GM19438 (cell line): Measurements from ENCODE around the gene MYOCD.

ENCODE experiments used
- ATAC-seq: cut with Tn5 transposase; IDR thresholded peaks from one replicate; pipeline ENCODE4 v1.9.1; 2021; ENCODE audit warnings: low read depth; ENCODE audit not compliant: unreplicated experiment

Gene MYOCD

DNA sequence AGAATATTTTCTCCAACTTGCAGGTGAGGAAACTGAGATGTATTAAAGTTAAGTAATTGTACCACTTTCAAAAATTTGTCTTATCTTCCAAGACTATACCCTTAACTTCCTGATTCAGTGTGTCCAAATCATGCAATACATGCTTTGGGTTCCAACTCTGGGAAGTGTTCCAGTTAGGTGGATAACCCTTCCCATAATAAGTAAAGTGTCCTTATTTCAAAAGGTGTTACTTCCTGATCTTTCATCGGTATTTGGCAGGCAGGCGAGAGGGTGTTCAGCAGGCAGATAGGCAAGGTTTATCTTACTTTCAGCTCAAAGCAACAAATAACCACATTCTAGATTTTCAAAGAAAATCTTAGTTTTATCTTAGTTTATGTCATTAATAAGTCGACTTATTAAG lies 77.4 kb downstream of the MYOCD start:
- no peak for ATAC-seq

DNA sequence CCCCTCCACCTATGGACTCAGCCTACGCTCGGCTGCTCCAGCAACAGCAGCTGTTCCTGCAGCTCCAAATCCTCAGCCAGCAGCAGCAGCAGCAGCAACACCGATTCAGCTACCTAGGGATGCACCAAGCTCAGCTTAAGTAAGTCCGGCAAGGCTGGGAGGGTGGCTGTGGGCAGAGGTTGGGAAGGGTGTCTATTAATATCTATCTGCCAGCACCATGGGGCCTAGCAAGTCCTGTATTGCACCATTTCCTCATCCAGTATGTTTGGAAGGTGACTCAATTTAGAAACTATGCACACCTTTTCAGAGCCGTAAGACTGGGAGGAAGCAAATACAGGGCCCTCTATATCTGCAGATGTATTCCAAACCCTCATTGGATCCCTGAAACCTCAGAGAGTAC lies 78.6 kb downstream of the MYOCD start:
- no peak for ATAC-seq

DNA sequence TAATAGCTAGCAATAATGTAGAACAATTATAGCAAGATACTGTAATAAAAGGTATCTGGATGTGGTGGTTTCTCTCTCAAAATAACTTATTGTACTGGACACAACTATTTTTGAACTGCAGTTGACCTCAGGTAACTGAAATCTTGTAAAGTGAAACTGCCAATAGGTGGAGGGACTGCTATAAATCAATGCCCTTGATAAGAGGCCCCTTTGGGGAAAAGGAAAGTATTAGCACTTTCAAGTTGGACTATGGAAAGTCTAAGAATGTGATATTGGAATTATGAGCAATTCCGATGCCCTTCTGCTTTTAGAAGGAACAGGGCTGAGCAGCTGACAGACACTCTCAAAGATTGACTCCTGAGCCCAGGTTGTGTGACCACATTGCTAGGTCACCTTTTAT lies 79.1 kb downstream of the MYOCD start:
- ATAC-seq, result no peak

DNA sequence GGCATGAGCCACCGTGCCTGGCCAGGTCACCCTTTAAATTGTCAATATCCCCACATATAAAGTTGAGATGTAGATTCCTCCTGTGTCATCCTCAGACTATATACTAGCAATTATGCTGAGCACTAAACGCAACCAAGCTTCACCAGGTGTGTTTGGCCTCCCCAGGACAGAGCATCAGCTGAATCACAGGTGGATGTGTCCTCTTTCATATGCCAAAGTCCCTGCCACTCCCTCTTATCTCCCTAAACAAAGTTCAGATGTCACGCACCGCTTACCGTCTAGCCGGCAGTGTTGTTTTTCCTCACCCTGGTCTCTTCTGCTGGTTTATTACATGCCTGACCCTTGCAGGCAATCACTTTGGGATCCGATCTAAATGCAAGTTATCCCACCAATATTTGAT lies 79.8 kb downstream of the MYOCD start:
- no peak for ATAC-seq

DNA sequence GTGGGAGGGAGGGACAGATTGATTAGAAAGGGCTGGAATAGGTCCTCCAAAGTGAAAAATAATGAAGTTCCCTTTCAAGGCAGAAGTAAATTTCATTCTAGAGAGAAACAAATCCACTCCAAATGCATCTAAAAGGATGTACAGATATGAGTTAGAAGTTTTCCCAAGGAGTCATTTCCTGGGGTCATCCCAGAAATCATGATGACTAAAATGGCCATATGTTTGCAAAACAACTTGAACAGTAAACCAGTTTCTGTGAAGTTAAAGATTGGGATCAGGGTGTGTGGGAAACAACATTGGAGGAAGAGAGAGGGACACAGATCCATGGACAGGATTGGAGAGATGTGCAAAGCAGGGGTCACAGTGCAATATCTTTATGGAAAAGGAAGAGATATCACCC lies 91.1 kb downstream of the MYOCD start:
- ATAC-seq, result no peak

DNA sequence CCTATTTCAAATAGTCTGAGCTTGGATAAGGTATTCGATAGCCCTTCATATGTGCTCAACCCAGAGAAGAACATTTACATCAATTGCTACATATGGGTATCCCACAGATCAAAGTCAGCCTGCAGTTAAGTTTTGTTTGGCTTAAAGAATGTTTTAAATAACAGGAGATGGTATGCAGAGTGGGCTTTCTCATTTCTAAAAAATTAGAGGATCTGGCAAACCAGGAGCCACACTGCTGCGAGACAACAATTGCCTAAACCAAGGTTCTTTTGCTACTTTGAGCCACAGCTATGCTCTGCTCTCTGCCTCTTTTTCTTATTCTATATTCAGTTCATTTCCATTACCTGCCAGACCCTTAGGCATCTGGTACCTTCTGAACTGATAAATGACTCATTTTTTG lies 93.4 kb downstream of the MYOCD start:
- ATAC-seq, result no peak

DNA sequence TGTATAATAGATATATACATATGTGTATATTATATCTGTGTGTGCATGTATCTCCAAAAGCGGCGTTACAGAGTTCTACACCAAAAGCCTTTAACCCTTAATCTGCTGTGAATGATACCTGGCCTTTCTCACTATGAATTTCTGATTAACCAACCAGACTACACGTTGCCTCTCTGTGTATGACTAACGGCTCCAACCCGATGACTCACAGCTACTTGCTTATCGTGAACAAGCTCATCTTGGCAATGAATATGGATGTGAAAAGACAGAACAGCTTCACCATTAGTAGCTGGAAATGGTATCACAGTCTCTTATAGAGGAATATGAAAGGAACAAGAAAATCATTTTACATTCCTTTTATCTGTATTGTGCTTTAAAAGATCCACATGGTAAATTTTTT lies 99.9 kb downstream of the MYOCD start:
- ATAC-seq, result no peak

DNA sequence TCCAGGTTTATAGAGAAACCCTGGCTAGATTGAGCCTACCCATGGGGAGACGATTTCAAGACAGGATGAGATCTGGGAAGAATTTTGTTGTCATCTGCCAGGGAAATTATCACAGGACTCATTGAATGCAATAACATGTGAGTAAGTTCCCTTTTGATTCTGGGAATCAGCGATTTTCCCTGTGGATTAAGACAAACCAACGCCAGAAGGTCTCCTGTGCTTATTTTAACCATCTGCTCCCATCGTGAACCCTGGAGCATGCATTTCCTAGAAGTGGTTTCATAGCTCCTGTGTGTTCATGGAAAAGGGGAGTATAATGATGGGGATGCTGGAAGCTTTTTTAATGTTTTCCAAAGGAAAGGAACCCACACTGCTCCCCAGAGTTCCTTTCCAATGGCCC lies 102.6 kb downstream of the MYOCD start:
- ATAC-seq, result no peak

DNA sequence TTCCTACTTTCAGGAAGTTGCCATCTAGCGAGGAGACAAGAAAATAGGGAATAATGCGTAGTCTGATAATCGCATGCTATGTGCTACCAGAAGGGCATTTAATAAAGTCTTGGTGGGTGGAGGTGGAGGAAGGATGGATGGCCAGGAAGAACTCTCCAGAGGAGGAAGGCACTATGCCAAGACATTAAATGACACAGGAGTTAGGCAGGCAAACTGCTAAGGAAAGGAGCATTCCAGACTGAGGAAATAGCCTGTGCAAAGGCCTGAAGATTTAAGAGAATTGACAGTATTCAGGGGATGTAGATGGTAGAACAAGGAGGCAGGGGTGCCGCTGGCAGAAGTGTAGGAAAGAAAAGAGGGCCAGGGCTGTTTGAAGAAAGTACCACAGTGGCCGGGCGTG lies 104.3 kb downstream of the MYOCD start:
- no peak for ATAC-seq

DNA sequence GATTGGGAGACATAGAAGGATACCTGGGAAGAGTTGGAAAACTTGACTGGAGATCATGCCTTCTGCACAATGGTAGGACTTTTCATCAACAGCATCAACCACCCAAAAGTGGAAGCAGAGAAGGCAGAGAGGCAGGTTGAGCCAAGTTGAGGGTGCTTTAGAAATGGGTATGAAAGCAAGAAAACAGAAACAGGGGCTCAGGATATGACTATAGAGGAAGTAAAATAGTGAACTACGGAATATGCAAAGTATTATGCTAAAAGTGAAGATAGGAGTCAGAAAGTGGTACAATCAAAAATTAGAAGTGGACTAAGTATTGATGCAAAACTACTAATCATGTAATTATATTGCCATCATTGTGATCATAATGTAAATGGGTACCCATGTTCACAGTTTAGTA lies 107.5 kb downstream of the MYOCD start:
- no peak for ATAC-seq

DNA sequence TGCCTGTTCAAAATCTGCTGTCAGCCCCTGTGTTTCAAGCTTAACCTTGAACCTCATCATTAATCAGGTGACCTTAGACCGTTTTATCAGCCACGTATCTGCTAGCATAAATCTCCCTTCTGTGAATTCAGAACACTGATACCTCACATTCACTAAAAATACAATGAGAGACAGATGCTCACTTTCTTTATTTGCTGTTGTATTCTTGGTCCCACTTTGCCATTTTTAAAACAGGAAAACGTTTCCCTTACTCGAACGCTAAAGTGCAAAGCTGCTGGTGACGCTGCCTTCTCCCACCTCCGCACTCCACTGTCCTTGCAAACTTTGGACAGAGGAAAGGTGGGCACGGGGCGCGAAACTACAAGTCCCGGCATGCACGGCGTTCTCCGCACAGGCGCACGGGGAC lies 123.4 kb downstream of the MYOCD start:
- ATAC-seq, result peak; percentile 94

DNA sequence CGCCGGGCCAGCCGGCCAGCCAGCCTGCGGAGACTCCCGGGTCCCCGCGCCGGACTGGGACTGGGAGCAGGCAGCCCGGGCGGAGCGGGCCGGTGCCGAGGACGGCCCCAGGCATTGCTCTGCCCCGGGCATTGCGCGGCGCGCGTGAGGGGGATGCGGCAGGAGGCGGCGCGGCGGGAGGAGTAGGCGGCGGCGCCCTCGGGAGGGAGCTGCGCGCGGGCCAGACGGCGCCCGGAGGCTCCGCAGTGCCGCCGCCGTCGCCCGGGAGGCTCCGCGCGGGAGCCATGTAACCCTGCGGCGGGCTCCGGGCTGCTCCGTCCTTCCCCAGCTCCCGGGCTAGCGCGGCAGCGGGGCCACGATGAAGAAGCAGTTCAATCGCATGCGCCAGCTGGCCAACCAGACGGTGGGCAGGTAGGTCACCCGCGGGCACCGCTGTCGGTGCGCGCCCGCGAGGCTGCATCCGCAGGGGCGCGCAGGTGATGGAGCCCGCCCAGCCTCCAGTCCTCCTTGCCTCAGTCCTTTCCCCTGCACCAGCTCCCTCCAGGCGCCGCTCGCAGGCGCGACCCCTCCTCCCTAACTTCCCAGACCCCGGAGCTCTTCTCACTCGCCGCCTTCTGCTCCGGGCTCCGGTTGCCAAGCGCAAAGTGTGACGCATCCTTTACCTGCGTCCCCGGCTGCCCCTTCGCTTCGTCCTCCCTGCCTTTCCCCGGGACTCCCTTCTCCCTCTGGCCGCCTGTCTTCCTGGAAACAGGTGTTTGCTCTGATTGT lies 124.0 kb downstream of the MYOCD start, which contains the start of gene ARHGAP44:
ARHGAP44 (plus strand) TSS at position 18 of the 768 bp plus-strand sequence; CDS start at position 359, 341 bp downstream.
- peak; percentile 75 for ATAC-seq

DNA sequence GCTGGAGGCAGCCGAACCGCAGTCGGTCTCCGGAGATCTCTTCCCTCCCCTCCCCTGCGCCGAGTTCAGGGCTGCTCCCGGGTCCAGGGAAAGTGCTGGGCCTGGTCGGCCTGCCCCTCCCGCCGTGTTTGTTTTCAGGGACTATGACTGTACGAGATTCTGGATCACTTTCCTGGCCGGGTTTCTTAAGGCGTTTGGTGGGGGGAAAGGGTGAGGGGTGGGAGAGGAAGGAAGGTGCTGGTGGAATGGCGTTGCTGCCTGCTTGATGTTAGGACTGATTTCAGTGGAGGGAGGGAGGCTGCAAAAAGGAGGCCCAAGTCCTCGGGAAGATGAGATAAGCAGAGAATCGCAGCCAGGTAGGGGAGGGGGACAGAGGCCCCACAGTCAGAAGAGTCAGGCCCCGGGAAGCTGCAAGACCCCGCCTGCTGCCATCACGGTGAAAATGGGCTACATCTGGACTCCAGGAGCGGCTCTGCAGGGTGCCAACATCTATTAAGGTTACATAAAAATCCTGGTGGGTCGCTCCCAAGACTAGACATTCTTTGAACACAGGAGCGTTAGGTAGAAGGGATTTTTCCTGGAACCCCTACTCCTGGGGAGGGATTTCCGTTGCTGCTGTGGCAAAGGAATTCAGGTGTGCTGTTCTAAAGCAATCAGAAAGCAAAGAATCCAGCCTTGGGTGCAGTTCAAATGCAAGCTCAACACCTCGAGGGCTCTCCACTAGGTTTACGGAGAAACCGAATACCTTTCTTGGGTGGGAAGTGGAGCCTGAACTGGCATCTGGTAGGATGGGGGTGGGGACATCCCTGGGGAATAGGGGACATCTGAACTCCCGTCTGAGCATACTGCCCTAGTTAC lies 124.8 kb downstream of the MYOCD start:
- no peak for ATAC-seq

DNA sequence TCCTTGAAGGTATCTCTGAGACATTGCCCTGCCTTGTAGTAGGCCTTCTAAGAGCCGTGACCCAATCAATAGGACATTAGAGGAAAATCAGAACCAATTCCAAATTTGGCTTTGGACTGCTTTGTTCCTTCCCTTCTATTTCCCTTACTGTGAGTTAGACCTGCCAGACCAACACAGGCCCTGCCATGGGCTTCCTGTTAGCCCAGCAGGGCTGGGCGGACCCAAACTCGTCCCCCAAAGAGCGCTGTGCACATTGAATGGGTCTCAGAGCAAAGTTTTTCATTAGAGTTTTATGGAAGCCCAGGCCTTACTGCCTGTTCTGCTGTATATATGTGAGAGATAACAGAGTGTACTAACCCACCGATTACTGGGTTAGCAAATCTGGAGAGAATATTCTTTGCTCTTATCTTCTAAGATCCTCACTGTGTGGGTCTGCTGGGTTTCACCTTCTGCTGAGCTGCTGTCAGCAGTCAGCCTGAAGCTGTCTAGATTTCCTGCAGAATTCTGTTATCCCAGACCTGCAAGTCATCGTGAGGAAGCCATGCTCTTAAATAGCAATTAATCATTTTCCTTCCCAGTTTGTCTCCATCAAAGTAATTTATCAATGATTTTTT lies 129.3 kb downstream of the MYOCD start:
- no peak for ATAC-seq

DNA sequence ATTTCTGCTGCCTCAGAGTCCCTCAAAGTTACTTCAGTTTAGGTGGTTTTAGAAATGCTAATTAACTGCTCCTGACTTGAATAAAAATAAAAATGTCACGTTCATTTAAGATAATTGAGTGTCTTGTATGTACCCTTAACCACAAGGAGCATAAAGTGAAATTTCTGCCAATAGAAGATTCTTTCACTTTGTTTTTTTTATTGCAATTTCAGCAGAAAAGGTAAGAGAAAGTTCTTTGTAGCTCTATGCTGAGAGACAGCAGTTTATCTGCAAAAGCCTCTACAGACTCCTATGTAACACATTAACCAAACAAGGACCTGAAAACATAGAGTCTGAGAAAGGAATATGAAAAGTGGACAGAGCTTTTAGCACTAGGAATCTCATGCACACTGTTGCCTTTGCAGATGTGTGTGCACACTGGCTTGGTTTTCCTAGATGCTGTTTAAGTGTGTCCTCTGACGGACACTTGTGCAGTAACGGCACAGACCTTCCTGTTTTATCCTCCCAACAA lies 135.2 kb downstream of the MYOCD start:
- ATAC-seq, result no peak

DNA sequence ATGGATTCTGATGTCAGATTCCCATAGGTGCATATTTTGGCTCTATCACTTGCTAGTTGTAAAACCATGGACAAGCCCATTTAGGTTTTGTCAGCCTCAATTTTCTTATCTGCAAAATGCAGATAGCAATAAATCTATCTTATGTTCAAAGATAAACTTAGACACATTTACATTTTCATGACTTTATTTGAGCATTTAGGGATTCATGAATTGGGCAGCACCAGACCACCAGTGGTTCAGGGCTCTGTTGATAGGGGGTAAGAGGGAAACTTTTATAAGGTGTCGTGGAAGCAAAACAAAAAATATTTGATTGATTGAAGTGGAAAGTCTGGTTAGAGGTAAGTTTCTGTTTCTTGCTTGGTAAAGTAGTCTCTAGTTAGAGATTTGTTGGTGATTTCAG lies 140.9 kb downstream of the MYOCD start:
- ATAC-seq, result no peak

DNA sequence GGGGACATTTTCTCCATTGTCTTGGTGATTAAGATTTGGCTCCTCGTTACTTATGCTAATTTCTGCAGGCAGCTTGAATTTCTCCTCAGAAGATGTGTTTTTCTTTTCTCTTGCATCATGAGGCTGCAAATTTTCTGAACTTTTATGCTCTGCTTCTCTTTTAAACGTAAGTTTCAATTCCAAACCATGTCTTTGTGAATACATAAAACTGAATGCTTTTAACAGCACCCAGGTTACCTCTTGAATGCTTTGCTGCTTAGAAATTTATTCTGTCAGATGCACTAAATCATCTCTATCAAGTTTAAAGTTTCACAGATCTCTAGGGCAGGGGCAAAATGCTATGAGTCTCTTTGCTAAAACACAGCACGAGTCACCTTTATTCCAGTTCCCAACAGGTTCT lies 143.0 kb downstream of the MYOCD start:
- ATAC-seq, result no peak

DNA sequence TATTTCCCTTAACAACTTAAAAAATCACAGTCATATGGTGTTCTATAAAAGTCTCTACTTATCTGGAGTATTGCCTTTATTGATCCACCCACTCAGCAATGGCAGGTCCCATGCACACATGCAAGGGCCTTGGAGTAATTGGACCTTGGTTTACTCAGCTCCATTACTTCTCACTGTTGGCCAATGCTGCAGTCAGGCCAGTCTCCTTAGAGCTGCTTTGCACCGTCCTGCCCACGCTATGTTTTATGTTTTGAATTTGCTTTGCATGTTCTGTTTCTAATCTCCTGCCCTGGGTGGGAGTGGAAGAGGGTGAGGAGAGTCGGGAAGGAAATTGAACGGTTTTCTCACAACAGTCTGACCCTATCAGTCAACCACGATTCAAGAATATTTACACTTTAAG lies 147.2 kb downstream of the MYOCD start:
- ATAC-seq, result no peak

DNA sequence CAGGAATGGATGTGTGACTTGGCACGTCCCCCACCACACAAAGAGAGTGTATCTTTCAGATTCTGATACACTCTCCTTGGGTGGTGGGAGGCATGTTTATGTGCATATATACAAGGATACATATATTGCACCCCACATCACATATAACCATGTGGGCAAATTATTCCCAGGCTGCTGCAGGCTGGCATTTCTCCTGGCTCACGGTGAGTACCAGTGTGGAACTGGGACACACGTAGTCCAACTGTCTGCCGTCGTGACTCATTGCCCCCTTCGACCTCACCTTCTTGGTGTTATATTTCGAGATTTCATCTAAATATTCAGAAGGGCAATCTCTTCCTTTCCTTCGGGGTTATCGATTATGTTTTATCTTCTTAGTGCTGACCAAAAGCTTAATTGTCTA lies 148.0 kb downstream of the MYOCD start:
- no peak for ATAC-seq

DNA sequence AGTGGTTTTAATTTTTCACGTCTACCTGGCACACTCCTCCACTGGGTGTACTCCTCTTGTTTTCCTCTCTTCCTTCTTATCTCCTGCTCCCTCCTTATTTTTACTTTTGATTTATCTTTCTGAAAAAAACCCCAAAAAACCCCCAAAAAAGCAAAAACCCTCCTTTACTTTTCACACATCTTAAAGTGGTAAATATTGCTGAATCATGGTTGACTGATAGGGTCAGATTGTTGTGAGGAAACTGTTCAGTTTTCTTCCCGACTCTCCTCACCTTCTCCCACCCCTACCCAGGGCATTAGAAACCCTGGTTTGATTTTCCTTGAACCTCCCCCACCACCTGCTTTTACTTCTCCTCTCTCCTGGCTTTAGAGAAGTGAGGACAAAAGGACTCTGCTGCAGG lies 149.0 kb downstream of the MYOCD start:
- no peak for ATAC-seq

DNA sequence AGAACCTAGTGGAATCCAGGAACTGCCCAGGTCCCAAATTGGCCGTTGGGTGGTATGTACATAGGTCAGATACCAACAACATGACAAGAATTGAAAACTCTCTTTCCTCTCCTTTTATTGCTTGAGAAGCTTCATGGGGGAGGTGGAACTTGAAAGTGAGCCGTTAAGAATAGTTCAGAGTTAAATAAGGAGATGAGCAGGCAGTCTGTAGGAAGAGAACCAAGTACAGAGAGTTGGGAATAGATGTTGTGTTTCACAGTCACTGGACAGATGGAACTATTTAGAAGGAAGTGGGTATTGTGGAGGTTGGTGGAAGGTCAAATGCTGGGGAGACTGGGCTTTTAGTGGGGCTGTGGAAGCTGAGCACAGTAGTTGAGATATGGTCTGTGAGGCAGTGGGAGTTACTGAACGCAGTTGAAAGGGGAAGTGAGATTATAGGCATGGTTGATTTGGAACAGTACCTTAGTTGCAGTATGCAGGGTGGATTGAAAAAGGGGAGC lies 150.0 kb downstream of the MYOCD start:
- peak; percentile 99 for ATAC-seq
